Measurements from ENCODE around the gene UBE2I.

DNA sequence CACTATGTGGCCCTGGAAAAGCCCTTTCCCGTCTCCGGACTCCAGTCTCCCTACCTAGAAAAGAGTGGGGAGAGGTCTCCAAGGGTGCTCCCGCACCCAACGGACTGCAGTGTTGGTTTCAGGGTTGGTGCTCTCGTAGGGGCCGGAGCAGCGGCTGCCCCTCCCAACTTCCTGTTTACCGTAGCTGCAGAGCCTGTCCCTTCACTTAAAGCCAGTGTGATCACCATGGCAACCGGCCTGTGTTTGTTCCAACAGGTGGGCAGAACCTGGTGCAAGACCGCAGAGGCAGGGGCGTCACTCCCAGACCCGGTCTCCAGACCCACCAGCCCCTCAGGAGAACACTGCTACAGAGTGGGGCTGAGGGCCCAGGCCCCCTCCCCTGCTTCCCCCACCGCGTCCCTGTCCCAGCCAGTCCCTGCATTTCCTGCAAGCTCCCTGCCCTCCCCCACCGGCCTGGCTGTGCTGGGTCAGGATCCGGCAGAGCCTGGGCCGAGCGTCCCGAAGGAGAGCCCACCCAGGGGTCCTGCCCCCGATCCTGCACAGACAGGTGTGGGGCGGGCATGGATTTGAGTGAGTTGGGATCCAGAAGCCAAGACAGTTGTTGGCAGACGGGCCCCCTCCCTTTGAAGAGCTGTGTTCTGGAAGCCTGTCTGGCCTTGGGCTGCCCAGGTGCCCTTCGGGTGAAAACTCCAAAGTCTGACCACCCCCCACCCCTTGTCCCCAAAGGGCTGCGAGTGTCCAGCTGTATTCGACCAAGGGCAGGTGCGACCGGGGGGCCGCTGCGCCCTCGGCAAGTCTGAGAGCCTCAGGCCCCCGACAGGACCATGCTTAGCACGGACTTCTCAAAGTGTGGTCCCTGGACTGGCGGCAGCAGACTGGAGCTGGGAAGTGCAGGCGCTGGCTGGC, 22.5 kb downstream of the UBE2I start:
- TF ChIP-seq, protein P1, sequence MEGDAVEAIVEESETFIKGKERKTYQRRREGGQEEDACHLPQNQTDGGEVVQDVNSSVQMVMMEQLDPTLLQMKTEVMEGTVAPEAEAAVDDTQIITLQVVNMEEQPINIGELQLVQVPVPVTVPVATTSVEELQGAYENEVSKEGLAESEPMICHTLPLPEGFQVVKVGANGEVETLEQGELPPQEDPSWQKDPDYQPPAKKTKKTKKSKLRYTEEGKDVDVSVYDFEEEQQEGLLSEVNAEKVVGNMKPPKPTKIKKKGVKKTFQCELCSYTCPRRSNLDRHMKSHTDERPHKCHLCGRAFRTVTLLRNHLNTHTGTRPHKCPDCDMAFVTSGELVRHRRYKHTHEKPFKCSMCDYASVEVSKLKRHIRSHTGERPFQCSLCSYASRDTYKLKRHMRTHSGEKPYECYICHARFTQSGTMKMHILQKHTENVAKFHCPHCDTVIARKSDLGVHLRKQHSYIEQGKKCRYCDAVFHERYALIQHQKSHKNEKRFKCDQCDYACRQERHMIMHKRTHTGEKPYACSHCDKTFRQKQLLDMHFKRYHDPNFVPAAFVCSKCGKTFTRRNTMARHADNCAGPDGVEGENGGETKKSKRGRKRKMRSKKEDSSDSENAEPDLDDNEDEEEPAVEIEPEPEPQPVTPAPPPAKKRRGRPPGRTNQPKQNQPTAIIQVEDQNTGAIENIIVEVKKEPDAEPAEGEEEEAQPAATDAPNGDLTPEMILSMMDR (IDR thresholded peaks at IDR 0.05) = no peak
- no peak for TF ChIP-seq EZH2 (IDR thresholded peaks at IDR 0.05; ENCODE audit: borderline replicate concordance, insufficient read depth, low read depth, low read length, poor library complexity, severe bottlenecking)

Measured in B cell (primary cell).